Skeletal muscle tissue (tissue), 4 donors: ENCODE measurements around the gene CARM1. TPM values are rescaled to one million over a fixed set of nuclear protein-coding genes. Genes with fewer than 3 reads are reported as not detected.

ENCODE experiments used
- H3K27ac ChIP-seq: one replicate; pipeline ENCODE4 v1.7.0; 2013; ENCODE audit warnings: mild to moderate bottlenecking, low read depth, low read length, inconsistent platforms
- H3K27me3 ChIP-seq, 3 donors: one replicate each; pipeline ENCODE4 v1.7.0; 2013; ENCODE audit warnings: low read length in 3 of 3; ENCODE audit not compliant: control insufficient read depth in 3 of 3, insufficient read depth in 3 of 3
- H3K36me3 ChIP-seq, 3 donors: one replicate each; pipeline ENCODE4 v1.7.0; 2013; ENCODE audit warnings: low read length in 3 of 3; ENCODE audit not compliant: control insufficient read depth in 3 of 3, insufficient read depth in 3 of 3
- H3K4me1 ChIP-seq, 3 donors: one replicate each; pipeline ENCODE4 v1.7.0; 2013; ENCODE audit warnings: low read length in 3 of 3, mild to moderate bottlenecking in 3 of 3; ENCODE audit not compliant: control insufficient read depth in 3 of 3, insufficient read depth in 3 of 3
- H3K4me3 ChIP-seq, 3 donors: one replicate each; pipeline ENCODE4 v1.7.0; 2013; ENCODE audit warnings: low read length in 3 of 3
- H3K9ac ChIP-seq, 3 donors: one replicate each; pipeline ENCODE4 v1.7.0; 2013; ENCODE audit warnings: low read length in 3 of 3, mild to moderate bottlenecking in 3 of 3, moderate library complexity in 2 of 3, low read depth in 1 of 3
- H3K9me3 ChIP-seq, 3 donors: one replicate each; pipeline ENCODE4 v1.7.0; 2013; ENCODE audit warnings: low read length in 3 of 3; ENCODE audit not compliant: control insufficient read depth in 3 of 3
- total RNA-seq: library from RNA; depleted of rRNA; stranded (reverse); fragments of >200 nt; gene quantifications from one replicate; pipeline ENCODE4 v1.2.3, GENCODE V29; 2014
- donor health status: Osteomylitis.

The CARM1 gene
- total RNA-seq, 1 donor from 2014 or later = 19.8 TPM

GRCh38 chr19:10898633-10899032 lies 27.3 kb downstream of the CARM1 start:
- Histone ChIP-seq H3K27me3 (no peaks in the 10 kb centered on the region), H3K4me1 (peaks cover 54 to 77% (median 73%) of the 10 kb centered on the region in 3 donors), H3K27ac (peak overlapping the region; percentile 93), H3K9ac (peak overlapping the region; percentile 48 to 80 (median 59)), H3K9me3 (no peaks in the 10 kb centered on the region), H3K36me3 (no peaks in the 10 kb centered on the region), H3K4me3 (peak overlapping the region; percentile 22 to 41 (median 29))

DNA sequence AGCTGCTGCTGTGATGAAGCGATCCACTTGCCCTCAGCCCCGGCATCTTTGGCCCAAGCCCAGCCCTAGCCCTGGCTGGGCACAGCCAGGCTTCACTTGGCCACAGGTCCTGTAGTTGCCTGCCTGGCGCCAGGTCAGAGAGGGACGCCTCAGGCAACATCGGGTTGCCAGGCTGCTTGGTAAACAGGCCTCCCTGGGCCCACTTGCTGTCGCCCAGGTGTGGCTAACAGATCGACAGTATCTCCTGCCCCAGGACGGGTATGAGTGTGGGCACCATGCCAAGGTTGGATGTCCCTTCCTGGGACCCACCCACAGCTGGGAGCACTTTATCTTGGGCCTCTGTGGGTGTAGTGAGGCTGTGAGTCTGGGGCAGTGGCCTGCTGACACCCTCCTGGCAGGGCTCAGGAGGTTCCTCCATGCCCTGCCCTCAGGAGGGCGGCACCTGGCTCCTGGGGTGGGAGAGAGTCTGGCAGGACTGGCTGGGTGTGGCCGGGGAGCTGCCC lies 27.8 kb downstream of the CARM1 start:
- Histone ChIP-seq H3K4me3 (peak overlapping the region in 2 of 3 donors; percentile 35 to 52), H3K9me3 (no peaks in the 10 kb centered on the region), H3K27me3 (no peaks in the 10 kb centered on the region), H3K9ac (peak overlapping the region; percentile 68 to 80 (median 77)), H3K4me1 (peaks cover 48 to 77% (median 71%) of the 10 kb centered on the region in 3 donors), H3K27ac (peak overlapping the region; percentile 93), H3K36me3 (no peaks in the 10 kb centered on the region)

DNA sequence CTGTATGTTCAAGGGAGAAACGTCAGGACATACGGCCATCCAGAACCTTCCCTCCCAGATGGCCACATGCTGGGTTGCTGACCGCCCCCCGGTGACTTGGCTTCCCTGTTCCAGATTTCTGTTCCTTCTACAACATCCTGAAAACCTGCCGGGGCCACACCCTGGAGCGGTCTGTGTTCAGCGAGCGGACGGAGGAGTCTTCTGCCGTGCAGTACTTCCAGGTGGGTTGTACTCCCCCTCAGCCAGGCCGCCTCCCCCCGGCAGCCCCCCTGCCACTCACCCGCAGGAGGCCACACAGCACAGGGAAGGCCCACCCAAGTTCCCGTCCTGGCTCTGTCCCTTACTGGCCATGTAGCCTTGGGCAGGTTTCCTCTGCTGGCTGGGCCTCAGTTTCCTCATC lies 36.6 kb downstream of the CARM1 start:
- no peak overlapping the region for H3K4me3 ChIP-seq
- H3K4me1 ChIP-seq = peaks cover 18 to 32% (median 24%) of the 10 kb centered on the region in 3 donors
- peaks cover 37 to 44% (median 37%) of the 10 kb centered on the region in 3 donors for H3K36me3 ChIP-seq
- H3K27me3 ChIP-seq = no peaks in the 10 kb centered on the region
- H3K9ac ChIP-seq = no peak overlapping the region
- H3K9me3 ChIP-seq = no peaks in the 10 kb centered on the region
- H3K27ac ChIP-seq = no peak overlapping the region

- Histone ChIP-seq H3K9ac (no peak overlapping the region), H3K27ac (no peak overlapping the region), H3K9me3 (no peaks in the 10 kb centered on the region), H3K27me3 (no peaks in the 10 kb centered on the region), H3K4me3 (no peak overlapping the region), H3K4me1 (peaks cover 18 to 33% (median 24%) of the 10 kb centered on the region in 3 donors), H3K36me3 (peaks cover 37 to 44% (median 37%) of the 10 kb centered on the region in 3 donors)
Measured at GRCh38 chr19:10908380-10908960, 37.1 kb downstream of the CARM1 start.

DNA sequence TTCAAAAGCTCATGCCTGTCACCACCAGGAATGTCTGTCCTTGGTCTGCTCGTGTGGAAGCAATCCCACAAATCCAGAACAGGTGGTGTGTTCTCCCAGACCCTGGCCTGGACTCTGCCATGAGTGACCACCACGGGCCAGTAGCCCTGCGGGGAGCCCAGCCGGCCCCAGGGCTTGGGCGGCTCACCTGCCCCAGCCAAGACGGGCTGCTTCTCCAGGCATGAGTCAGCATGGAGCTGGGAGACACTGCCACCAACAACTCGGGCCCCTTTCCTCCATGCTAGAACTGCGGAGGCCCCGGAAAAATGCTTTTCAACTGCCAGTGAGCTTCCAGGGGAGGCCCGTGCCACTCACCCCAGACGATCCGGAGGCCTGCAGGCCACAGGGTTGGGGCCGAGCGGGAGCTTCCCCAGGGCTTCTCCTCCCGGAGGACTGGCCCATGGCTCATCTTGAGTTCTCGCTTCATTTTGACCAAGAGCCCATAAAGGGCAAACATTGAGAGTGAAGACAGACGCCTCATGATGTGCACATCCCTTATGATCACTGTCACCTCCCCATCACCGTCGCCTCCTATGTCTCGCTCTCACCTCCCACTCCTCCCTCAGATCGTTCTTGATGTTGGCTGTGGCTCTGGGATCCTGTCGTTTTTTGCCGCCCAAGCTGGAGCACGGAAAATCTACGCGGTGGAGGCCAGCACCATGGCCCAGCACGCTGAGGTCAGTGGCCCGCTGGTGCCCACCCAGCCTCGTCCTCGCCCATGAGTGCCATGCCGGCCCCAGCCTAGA lies 40.4 kb downstream of the CARM1 start:
- Histone ChIP-seq H3K36me3 (peaks cover 45 to 63% (median 53%) of the 10 kb centered on the region in 3 donors), H3K4me3 (no peak overlapping the region), H3K27ac (peak overlapping the region; percentile 85), H3K9ac (peak overlapping the region; percentile 27 to 54 (median 38)), H3K9me3 (no peaks in the 10 kb centered on the region), H3K4me1 (peaks cover 24 to 46% (median 28%) of the 10 kb centered on the region in 3 donors), H3K27me3 (no peaks in the 10 kb centered on the region)

DNA sequence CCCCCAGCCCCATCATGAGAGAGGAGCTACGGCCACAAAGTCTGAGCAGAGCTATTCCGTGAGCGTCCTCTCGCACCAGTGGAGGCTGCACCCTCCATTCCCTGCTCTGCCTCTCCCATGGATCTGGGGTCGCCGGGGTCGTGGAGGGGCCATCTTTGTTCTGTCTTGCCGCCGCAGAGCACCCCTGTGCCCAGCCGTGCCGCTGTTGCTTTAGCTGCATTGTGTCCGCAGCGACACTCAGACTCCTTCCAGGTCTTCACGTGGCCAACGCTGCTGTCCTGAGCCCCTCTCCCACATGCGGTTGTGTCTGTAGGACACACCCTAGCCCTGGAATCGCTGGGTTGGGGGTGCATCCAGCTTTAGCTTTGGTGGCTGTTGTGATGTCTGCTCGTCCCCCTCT lies 41.3 kb downstream of the CARM1 start:
- Histone ChIP-seq H3K27ac (peak overlapping the region; percentile 85), H3K9ac (no peak overlapping the region), H3K4me1 (peaks cover 24 to 46% (median 28%) of the 10 kb centered on the region in 3 donors), H3K36me3 (peaks cover 44 to 60% (median 50%) of the 10 kb centered on the region in 3 donors), H3K9me3 (no peaks in the 10 kb centered on the region), H3K4me3 (no peak overlapping the region), H3K27me3 (no peaks in the 10 kb centered on the region)

GRCh38 chr19:10913716-10914340 lies 42.5 kb downstream of the CARM1 start:
- Histone ChIP-seq H3K4me1 (peaks cover 24 to 50% (median 32%) of the 10 kb centered on the region in 3 donors), H3K36me3 (peaks cover 42 to 61% (median 42%) of the 10 kb centered on the region in 3 donors), H3K27ac (no peak overlapping the region), H3K4me3 (no peak overlapping the region), H3K9me3 (no peaks in the 10 kb centered on the region), H3K9ac (peak overlapping the region in 1 of 3 donors; percentile 50), H3K27me3 (no peaks in the 10 kb centered on the region)

- peak overlapping the region in 2 of 3 donors; percentile 43 to 60 for H3K9ac ChIP-seq
- H3K4me3 ChIP-seq = no peak overlapping the region
- H3K27me3 ChIP-seq = no peaks in the 10 kb centered on the region
- H3K9me3 ChIP-seq = no peaks in the 10 kb centered on the region
- H3K36me3 ChIP-seq = peaks cover 48 to 68% (median 48%) of the 10 kb centered on the region in 3 donors
- peak overlapping the region; percentile 36 for H3K27ac ChIP-seq
- peaks cover 31 to 66% (median 48%) of the 10 kb centered on the region in 3 donors for H3K4me1 ChIP-seq
Measured at GRCh38 chr19:10915130-10916091, 44.1 kb downstream of the CARM1 start.

DNA sequence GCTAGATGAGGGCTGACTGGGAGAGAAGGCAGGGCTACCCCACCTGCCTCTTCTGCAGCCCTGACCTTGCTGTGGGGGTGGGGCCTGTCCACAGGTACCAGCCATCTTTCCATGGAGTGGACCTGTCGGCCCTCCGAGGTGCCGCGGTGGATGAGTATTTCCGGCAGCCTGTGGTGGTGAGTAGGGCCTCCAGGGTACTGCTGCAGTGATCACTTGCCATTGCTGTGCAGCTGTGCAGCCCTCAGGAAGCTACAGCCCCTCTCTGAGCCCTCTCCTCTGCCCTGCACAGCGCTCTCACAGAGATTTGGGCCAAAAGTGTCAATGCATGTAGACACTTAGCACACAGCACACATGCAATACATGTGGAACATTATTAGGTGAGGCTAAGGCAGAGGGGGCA lies 45.2 kb downstream of the CARM1 start:
- Histone ChIP-seq H3K4me3 (no peak overlapping the region), H3K36me3 (peaks cover 48 to 73% (median 59%) of the 10 kb centered on the region in 3 donors), H3K9ac (no peak overlapping the region), H3K9me3 (no peaks in the 10 kb centered on the region), H3K27me3 (no peaks in the 10 kb centered on the region), H3K4me1 (peaks cover 26 to 63% (median 43%) of the 10 kb centered on the region in 3 donors), H3K27ac (peak overlapping the region; percentile 36)
